GM12878 (cell line): ENCODE data around the gene FCHSD2. TPM values are rescaled to one million over a fixed set of nuclear protein-coding genes. Genes with fewer than 3 reads are reported as not detected.

Experiments
- ATAC-seq: fragments of 200-7000 bp; cut with Tn5 transposase; 3 replicates; pipeline ENCODE4 v1.9.1; 2020; ENCODE audit warnings: mild to moderate bottlenecking, moderate library complexity
- BruUV-seq: library from RNA; stranded (reverse); fragments of 400-500 nt; replicated peaks from 2 replicates; lab custom pipeline; 2021; lab: Mats Ljungman, UMichigan
- CTCF ChIA-PET: fragments of 300-600 bp; sonication (Branson Sonifier 250); formaldehyde crosslinking; extraction: SDS; loops from one replicate; lab custom pipeline; 2021; ENCODE audit warnings: inconsistent platforms; lab: Yijun Ruan, JAX
- POLR2A ChIA-PET: fragments of 350-600 bp; formaldehyde crosslinking; extraction: SDS; loops from one replicate; lab custom pipeline; 2021; ENCODE audit warnings: inconsistent platforms; lab: Charles Lee
- RAD21 ChIA-PET: fragments of 300-600 bp; sonication (Branson Sonifier 250); formaldehyde crosslinking; loops from one replicate; lab custom pipeline; 2023; ENCODE audit warnings: antibody characterized with exemption; ENCODE audit not compliant: unreplicated experiment; lab: Charles Lee
- SMC1A ChIA-PET: fragments of 300-600 bp; sonication (Branson Sonifier 250); formaldehyde crosslinking; loops from one replicate; lab custom pipeline; 2023; ENCODE audit not compliant: unreplicated experiment, uncharacterized antibody; lab: Charles Lee
- DNase-seq: peaks from one replicate; pipeline ENCODE4 v3.0.0-alpha.2; 2011; ENCODE audit warnings: low read depth, low spot score
- FAIRE-seq: peaks from 3 replicates; lab custom pipeline; 2011; peaks lifted over from hg19 to GRCh38; lab: Jason Lieb, UNC
- H2AFZ ChIP-seq: 2 replicates; pipeline ENCODE4 v1.6.0; 2011; ENCODE audit warnings: low read depth, low read length, control low read depth; ENCODE audit not compliant: control insufficient read depth
- H3K27ac ChIP-seq: 2 replicates; pipeline ENCODE4 v1.5.1; 2011; ENCODE audit warnings: control low read depth; ENCODE audit not compliant: control insufficient read depth, insufficient read depth
- H3K27me3 ChIP-seq, 2 experiments: replicated peaks in 1 of 2; 2 replicates each; pipeline versions ENCODE4 v1.6.0 to v1.6.1; 2011; ENCODE audit warnings: low read length in 1 of 2; ENCODE audit not compliant: control insufficient read depth in 2 of 2, insufficient read depth in 2 of 2
- H3K36me3 ChIP-seq, 2 experiments: 2 replicates each; pipeline ENCODE4 v1.5.1; 2011; ENCODE audit warnings: low read length in 1 of 2; ENCODE audit not compliant: control insufficient read depth in 2 of 2, insufficient read depth in 2 of 2
- H3K4me1 ChIP-seq: 2 replicates; pipeline ENCODE4 v1.6.1; 2011; ENCODE audit warnings: mild to moderate bottlenecking, low read length, moderate library complexity, mixed read lengths; ENCODE audit not compliant: control insufficient read depth, insufficient read depth
- H3K4me2 ChIP-seq: 2 replicates; pipeline ENCODE4 v1.6.0; 2011; ENCODE audit warnings: control low read depth; ENCODE audit not compliant: control insufficient read depth, insufficient read depth
- H3K4me3 ChIP-seq: fragments of 200-600 bp; sonication (generic); 2 replicates; pipeline ENCODE4 v1.5.1; 2016
- H3K79me2 ChIP-seq: 2 replicates; pipeline ENCODE4 v1.6.0; 2011; ENCODE audit warnings: low read length; ENCODE audit not compliant: control insufficient read depth, insufficient read depth
- H3K9ac ChIP-seq: 2 replicates; pipeline ENCODE4 v1.8.0; 2011; ENCODE audit warnings: low read length, control low read depth, mixed read lengths; ENCODE audit not compliant: control insufficient read depth, insufficient read depth
- H3K9me3 ChIP-seq: replicated peaks from 3 replicates; pipeline ENCODE4 v1.5.1; 2011; ENCODE audit warnings: mild to moderate bottlenecking, low read length; ENCODE audit not compliant: control insufficient read depth, insufficient read depth
- H4K20me1 ChIP-seq: 2 replicates; pipeline ENCODE4 v1.6.0; 2011; ENCODE audit not compliant: control insufficient read depth, insufficient read depth
- ATF7 ChIP-seq: fragments of 450-650 bp; IDR thresholded peaks from 2 replicates; pipeline ENCODE4 v1.6.1; 2016; ENCODE audit warnings: low read depth, mild to moderate bottlenecking
- BMI1 ChIP-seq: fragments of 450-650 bp; IDR thresholded peaks from 2 replicates; pipeline ENCODE4 v1.6.1; 2016; ENCODE audit warnings: mild to moderate bottlenecking, moderate library complexity, borderline replicate concordance
- E2F8 ChIP-seq: fragments of 450-650 bp; IDR thresholded peaks from 2 replicates; pipeline ENCODE4 v1.6.1; 2018; ENCODE audit warnings: mild to moderate bottlenecking, low read depth, moderate library complexity; ENCODE audit not compliant: partially characterized antibody
- LARP7 ChIP-seq: fragments of 450-650 bp; IDR thresholded peaks from 2 replicates; pipeline ENCODE4 v1.6.1; 2017; ENCODE audit warnings: mild to moderate bottlenecking
- MEF2A ChIP-seq: IDR thresholded peaks from 2 replicates; pipeline ENCODE4 v1.6.1; 2011; ENCODE audit warnings: low read depth, mild to moderate bottlenecking, low read length, moderate library complexity; ENCODE audit not compliant: insufficient read depth
- NFIC ChIP-seq: IDR thresholded peaks from 2 replicates; pipeline ENCODE4 v1.6.1; 2012; ENCODE audit warnings: low read depth, mild to moderate bottlenecking, inconsistent platforms, low read length, moderate library complexity
- RB1 ChIP-seq: fragments of 450-650 bp; formaldehyde crosslinking; IDR thresholded peaks from 2 replicates; pipeline ENCODE4 v1.6.1; 2017; ENCODE audit warnings: mild to moderate bottlenecking, borderline replicate concordance
- SMARCA5 ChIP-seq: fragments of 450-650 bp; IDR thresholded peaks from 2 replicates; pipeline ENCODE4 v1.6.1; 2017; ENCODE audit warnings: mild to moderate bottlenecking
- ZNF207 ChIP-seq: fragments of 450-650 bp; IDR thresholded peaks from 2 replicates; pipeline ENCODE4 v1.6.1; 2014; ENCODE audit warnings: antibody characterized with exemption, mild to moderate bottlenecking, borderline replicate concordance
- ZNF24 ChIP-seq: fragments of 450-650 bp; IDR thresholded peaks from 2 replicates; pipeline ENCODE4 v1.6.1; 2017; ENCODE audit warnings: antibody characterized with exemption, mild to moderate bottlenecking
- WGBS: methylation state at CpG from one replicate; pipeline ENCODE4 v1.1.6; 2016; ENCODE audit warnings: low lambda C conversion rate; ENCODE audit not compliant: insufficient replicate concordance, insufficient coverage; ENCODE audit errors: missing lambda C conversion rate; 5-methylcytosine and 5-hydroxymethylcytosine counted together
- in situ Hi-C: fragments of 300-500 bp; cut with MboI; formaldehyde crosslinking; loops from 9 replicates; pipeline ENCODE4 v1.14.3; 2018; ENCODE audit warnings: mixed read lengths
- intact Hi-C: fragments of 100-400 bp; cut with micrococcal nuclease; formaldehyde crosslinking; loops from one replicate; pipeline ENCODE4 v1.14.2; 2022; ENCODE audit not compliant: unreplicated experiment
- polyA plus RNA-seq, 11 experiments: library from polyadenylated mRNA; depleted of rRNA in 4 of 11; unstranded in 6 of 11; stranded (reverse) in 5 of 11; fragments of >200 nt; fragmentation: Nextera tagmentation in 4 of 11; fragmentation: Illumina TruSeq in 1 of 11; extraction: Ambion mirVana in 4 of 11; extraction: Trizol in 1 of 11; gene quantifications; 1 replicate in 1 of 11; 2 replicates in 10 of 11; pipeline versions ENCODE4 v1.2.1 to v1.2.3, GENCODE V29; 2011 to 2016; ENCODE audit warnings: inconsistent platforms in 2 of 11, missing spikeins in 2 of 11, low read depth in 1 of 11
- total RNA-seq, 4 experiments: library from RNA; depleted of rRNA in 3 of 4; stranded (reverse); fragments of >200 nt in 3 of 4; fragmentation: Illumina TruSeq in 1 of 4; extraction: Trizol in 1 of 4; gene quantifications; 2 replicates each; pipeline versions ENCODE4 v1.2.1 to v1.2.3, GENCODE V29; 2013 to 2021

The FCHSD2 gene
- total and polyA plus RNA-seq, 10 of the 15 experiments (the other 5 are each of a cell fraction or from before 2014, with no cell fraction given), result 13.2 to 89.8 (median 47.8) TPM

GRCh38 chr11:72842126-72842525 lies 300.0 kb downstream of the FCHSD2 start:
- no peaks in the 10 kb centered on the region for H4K20me1 ChIP-seq
- DNase-seq (no peak), ATAC-seq (no peak), FAIRE-seq (no peak)
- H3K4me2 ChIP-seq, result no peak overlapping the region
- POLR2A ChIA-PET, result no interaction called here
- TF ChIP-seq ATF7 (no peak), ZNF207 (no peak), LARP7 (no peak), BMI1 (no peak), NFIC (no peak), RB1 (no peak), ZNF24 (no peak), E2F8 (no peak), SMARCA5 (no peak), MEF2A (no peak)
- no TSS peak for BruUV-seq
- H3K4me1 ChIP-seq, result no peaks in the 10 kb centered on the region
- RAD21 ChIA-PET, result interaction anchor here (1.6 kb wide), 1 partner anchor 495 kb away, joined by 3 read pairs; no protein-coding TSS in a partner anchor
- CTCF ChIA-PET, result interaction anchor here (2.5 kb wide), 1 partner anchor 11 kb away, joined by 13 read pairs; no protein-coding TSS in a partner anchor
- H3K9ac ChIP-seq, result no peak overlapping the region
- no peaks in the 10 kb centered on the region for H3K27me3 ChIP-seq
- intact Hi-C loops (no loop called here), in situ Hi-C loops (loop anchor here (25.0 kb wide), 1 partner anchor 345 kb away; no protein-coding TSS in a partner anchor)
- H3K9me3 ChIP-seq, result no peaks in the 10 kb centered on the region
- no peak overlapping the region for H3K27ac ChIP-seq
- H3K36me3 ChIP-seq, result peaks cover 24 to 54% of the 10 kb centered on the region in 2 experiments
- SMC1A ChIA-PET, result no interaction called here
- WGBS, result 83% methylated on average over 5 of the region's 5 CpGs
- H2AFZ ChIP-seq, result no peak overlapping the region
- no peak overlapping the region for H3K4me3 ChIP-seq
- no peaks in the 10 kb centered on the region for H3K79me2 ChIP-seq
